NCI-H2227 treated with DMSO at 0.1 percent for 48 hours (cell line): ENCODE results near the gene ZNF566.
"Not testable (repeated sequence)": the region's sequence is repeated elsewhere in the genome, so short reads cannot be mapped to it uniquely, and the experiment has no call there.

Experiments used
- DNase-seq: peaks from one replicate; lab custom pipeline; 2025; lab: John Stamatoyannopoulos, UW

ZNF566 gene

GRCh38 chr19:36489118-36489919, at the start of gene ZNF566:
TSS of gene ZNF566 (minus strand) at chr19:36489561. CDS start at chr19:36476557, 13,004 bp downstream.
- DNase-seq: peak; percentile 92

- DNase-seq: no peak
Observed at GRCh38 chr19:36528921-36529518, 39.7 kb upstream of the ZNF566 start.

- DNase-seq: peak; percentile 89
Observed at GRCh38 chr19:36528194-36528920, 39.0 kb upstream of the ZNF566 start, which contains the start of gene ZNF260. TSS of gene ZNF260 (minus strand) at chr19:36528271. CDS start at chr19:36515238, 13,033 bp downstream.

- no peak for DNase-seq
Observed at GRCh38 chr19:36527873-36528193, 38.5 kb upstream of the ZNF566 start.

GRCh38 chr19:36527341-36527740, 38.0 kb upstream of the ZNF566 start:
- DNase-seq: no peak

- DNase-seq: no peak
Observed at GRCh38 chr19:36526581-36526980, 37.2 kb upstream of the ZNF566 start.

GRCh38 chr19:36524617-36525016, 35.3 kb upstream of the ZNF566 start:
- DNase-seq: no peak

GRCh38 chr19:36514012-36514612, 24.8 kb upstream of the ZNF566 start:
- DNase-seq: no peak

GRCh38 chr19:36508325-36508724, 19.0 kb upstream of the ZNF566 start:
- DNase-seq: no peak

GRCh38 chr19:36501973-36502372, 12.6 kb upstream of the ZNF566 start:
- no peak for DNase-seq

GRCh38 chr19:36497001-36497400, 7.6 kb upstream of the ZNF566 start:
- no peak for DNase-seq

GRCh38 chr19:36492689-36493453, 3.5 kb upstream of the ZNF566 start:
- not testable (repeated sequence) for DNase-seq

- not testable (repeated sequence) for DNase-seq
Observed at GRCh38 chr19:36490846-36491245, 1.5 kb upstream of the ZNF566 start.

GRCh38 chr19:36489920-36490415, 607 bp upstream of the ZNF566 start:
- DNase-seq: no peak

GRCh38 chr19:36488846-36489117, 579 bp downstream of the ZNF566 start:
- no peak for DNase-seq

- DNase-seq: no peak
Observed at GRCh38 chr19:36488118-36488845, 1.1 kb downstream of the ZNF566 start.

GRCh38 chr19:36483653-36484052, 5.7 kb downstream of the ZNF566 start:
- no peak for DNase-seq

GRCh38 chr19:36482876-36483275, 6.5 kb downstream of the ZNF566 start:
- no peak for DNase-seq

GRCh38 chr19:36460046-36460445, 29.3 kb downstream of the ZNF566 start:
- DNase-seq: no peak

- DNase-seq: no peak
Observed at GRCh38 chr19:36456831-36457230, 32.5 kb downstream of the ZNF566 start.

GRCh38 chr19:36449059-36449670, 40.2 kb downstream of the ZNF566 start:
- DNase-seq: no peak
